A549 (cell line): ENCODE measurements around the gene RTN4RL1. TPM values are rescaled to one million over a fixed set of nuclear protein-coding genes. Genes with fewer than 3 reads are reported as not detected.

Experiments used
- ATAC-seq, 2 experiments: fragments of 200-7000 bp in 1 of 2; fragments of >200 bp in 1 of 2; cut with Nextera tagmentation in 1 of 2; cut with Tn5 transposase in 1 of 2; 3 replicates each; pipeline versions ENCODE4 v1.8.0 to v1.9.1; 2018 to 2020; ENCODE audit warnings: mild to moderate bottlenecking in 1 of 2, moderate library complexity in 1 of 2
- CTCF ChIA-PET: fragments of 300-600 bp; sonication (Branson Sonifier 250); formaldehyde crosslinking; extraction: SDS; loops from one replicate; lab custom pipeline; 2021; ENCODE audit warnings: antibody characterized with exemption, inconsistent platforms; lab: Yijun Ruan, JAX
- POLR2A ChIA-PET: fragments of 350-600 bp; formaldehyde crosslinking; extraction: SDS; loops from one replicate; lab custom pipeline; 2021; ENCODE audit warnings: antibody characterized with exemption, inconsistent platforms; lab: Yijun Ruan, JAX
- DNase-seq, 2 experiments: peaks; one replicate each; pipeline versions ENCODE4 v3.0.0 to v3.0.0-alpha.2; 2011 to 2016; ENCODE audit warnings: low read depth in 1 of 2, low spot score in 1 of 2
- FAIRE-seq: peaks from 2 replicates; lab custom pipeline; 2011; peaks lifted over from hg19 to GRCh38; lab: Jason Lieb, UNC
- H3K27ac ChIP-seq, 2 experiments: fragments of >200 bp; sonication (Bioruptor Twin); formaldehyde crosslinking; 3 replicates each; pipeline ENCODE4 v1.5.1; 2016 to 2017
- H3K4me1 ChIP-seq: fragments of >200 bp; sonication (Bioruptor Twin); formaldehyde crosslinking; 3 replicates; pipeline ENCODE4 v1.6.1; 2016
- H3K4me2 ChIP-seq: fragments of >200 bp; sonication (Bioruptor Twin); formaldehyde crosslinking; 3 replicates; pipeline ENCODE4 v1.6.1; 2016
- H3K4me3 ChIP-seq: fragments of >200 bp; sonication (Bioruptor Twin); formaldehyde crosslinking; 3 replicates; pipeline ENCODE4 v1.5.1; 2016
- H3K9me3 ChIP-seq: fragments of >200 bp; sonication (Bioruptor Twin); formaldehyde crosslinking; 3 replicates; pipeline ENCODE4 v1.6.1; 2016
- ATOH8 ChIP-seq: fragments of 250-450 bp; sonication (Bioruptor Pico); IDR thresholded peaks from 2 replicates; pipeline ENCODE4 v1.5.0; 2020; ENCODE audit warnings: low read depth, mild to moderate bottlenecking, moderate library complexity
- CBX2 ChIP-seq: fragments of 200-600 bp; sonication (generic); IDR thresholded peaks from 2 replicates; pipeline ENCODE4 v1.6.1; 2016; ENCODE audit warnings: low read depth, mild to moderate bottlenecking, borderline replicate concordance
- CBX8 ChIP-seq: fragments of 200-600 bp; sonication (generic); IDR thresholded peaks from 2 replicates; pipeline ENCODE4 v1.6.1; 2016
- CEBPB ChIP-seq, 2 experiments: fragments of >200 bp in 1 of 2; sonication (Bioruptor Twin) in 1 of 2; formaldehyde crosslinking in 1 of 2; IDR thresholded peaks; 2 replicates each; pipeline ENCODE4 v1.6.1; 2012 to 2016
- CHD4 ChIP-seq: fragments of 200-600 bp; sonication (generic); IDR thresholded peaks from 2 replicates; pipeline ENCODE4 v1.6.1; 2016; ENCODE audit warnings: antibody characterized with exemption, mild to moderate bottlenecking, borderline replicate concordance
- E2F6 ChIP-seq: IDR thresholded peaks from 2 replicates; pipeline ENCODE4 v1.6.1; 2012; ENCODE audit warnings: low read depth, borderline replicate concordance
- EP300 ChIP-seq, 2 experiments: fragments of >200 bp; sonication (Bioruptor Twin); formaldehyde crosslinking; IDR thresholded peaks; 2 replicates in 1 of 2; 3 replicates in 1 of 2; pipeline ENCODE4 v1.6.1; 2016 to 2017
- KDM5A ChIP-seq: fragments of 200-600 bp; sonication (generic); IDR thresholded peaks from 2 replicates; pipeline ENCODE4 v1.6.1; 2016; ENCODE audit warnings: antibody characterized with exemption, mild to moderate bottlenecking
- MAFK ChIP-seq: fragments of 450-650 bp; IDR thresholded peaks from 2 replicates; pipeline ENCODE4 v1.6.1; 2014; ENCODE audit not compliant: partially characterized antibody
- MYC ChIP-seq: IDR thresholded peaks from 2 replicates; pipeline ENCODE4 v1.6.1; 2012; ENCODE audit warnings: mild to moderate bottlenecking, inconsistent platforms, low read length, improper control_type of control experiment, borderline replicate concordance
- NFE2L2 ChIP-seq: fragments of 150-350 bp; conservative IDR thresholded peaks from 2 replicates; pipeline ENCODE4 v1.6.1; 2014; ENCODE audit warnings: low read length
- PHF8 ChIP-seq: fragments of 200-600 bp; sonication (generic); IDR thresholded peaks from 2 replicates; pipeline ENCODE4 v1.6.1; 2016; ENCODE audit warnings: low read depth, mild to moderate bottlenecking, antibody characterized with exemption, moderate library complexity, borderline replicate concordance
- RAD21 ChIP-seq, 2 experiments: fragments of >200 bp in 1 of 2; sonication (Bioruptor Twin) in 1 of 2; formaldehyde crosslinking in 1 of 2; IDR thresholded peaks in 1 of 2; conservative IDR thresholded peaks in 1 of 2; 2 replicates in 1 of 2; 3 replicates in 1 of 2; pipeline ENCODE4 v1.6.1; 2012 to 2018; ENCODE audit warnings: inconsistent platforms in 1 of 2
- REST ChIP-seq: fragments of 200-600 bp; sonication (generic); IDR thresholded peaks from 2 replicates; pipeline ENCODE4 v1.6.1; 2016; ENCODE audit warnings: antibody characterized with exemption, mild to moderate bottlenecking, moderate library complexity
- RNF2 ChIP-seq: fragments of 200-600 bp; sonication (generic); IDR thresholded peaks from 2 replicates; pipeline ENCODE4 v1.6.1; 2016; ENCODE audit warnings: low read depth, mild to moderate bottlenecking, antibody characterized with exemption, moderate library complexity, borderline replicate concordance
- TP53 ChIP-seq: fragments of 250-450 bp; sonication (Bioruptor Pico); IDR thresholded peaks from 2 replicates; pipeline ENCODE4 v1.5.0; 2021; ENCODE audit warnings: mild to moderate bottlenecking, moderate library complexity
- ZC3H11A ChIP-seq: fragments of 450-650 bp; IDR thresholded peaks from 2 replicates; pipeline ENCODE4 v1.6.1; 2014; ENCODE audit warnings: antibody characterized with exemption, mild to moderate bottlenecking
- ZFP36 ChIP-seq: fragments of 450-650 bp; IDR thresholded peaks from 2 replicates; pipeline ENCODE4 v1.6.1; 2014; ENCODE audit warnings: borderline replicate concordance; ENCODE audit not compliant: partially characterized antibody
- ZNF302 ChIP-seq: fragments of 250-450 bp; sonication (Bioruptor Pico); IDR thresholded peaks from 2 replicates; pipeline ENCODE4 v1.9.0; 2021; ENCODE audit warnings: inconsistent platforms, mild to moderate bottlenecking, moderate library complexity
- WGBS: methylation state at CpG from one replicate; pipeline ENCODE4 v1.1.6; 2017; ENCODE audit errors: missing lambda C conversion rate; 5-methylcytosine and 5-hydroxymethylcytosine counted together
- polyA plus RNA-seq, 4 experiments: library from polyadenylated mRNA; depleted of rRNA in 3 of 4; stranded (reverse); fragments of >200 nt; fragmentation: RNase III in 1 of 4; extraction: RNeasy Plus Mini Kit Qiagen cat#74134 plus additional on column Dnase treatment in 1 of 4; gene quantifications; 2 replicates in 3 of 4; 3 replicates in 1 of 4; pipeline ENCODE4 v1.2.3, GENCODE V29; 2011 to 2017

The RTN4RL1 gene
- polyA plus RNA-seq, 2 of the 4 experiments (the other 2 are of a cell fraction) = 0.39 to 1.5 TPM

- TF ChIP-seq REST (no peak), RNF2 (no peak)
Observed at GRCh38 chr17:1979182-1979985, 45.8 kb downstream of the RTN4RL1 start (continued).

- Histone ChIP-seq H3K27ac (no peak overlapping the region), H3K4me3 (no peak overlapping the region), H3K4me1 (peaks cover 10% of the 10 kb centered on the region; the same call in 2 of the 3 replicates), H3K9me3 (no peaks in the 10 kb centered on the region), H3K4me2 (no peak overlapping the region)
- TF ChIP-seq ZFP36 (no peak), CBX2 (no peak), ZNF302 (CRISPR knock-in tag) (no peak), ZC3H11A (no peak), MYC (no peak), NFE2L2 (no peak), MAFK (no peak), E2F6 (no peak), CBX8 (no peak), TP53 (CRISPR knock-in tag) (no peak), KDM5A (no peak), RAD21 (conservative IDR thresholded peaks at IDR 0.05 in 1 of 2, IDR thresholded peaks at IDR 0.05 in 1 of 2) (no peak), PHF8 (no peak), CHD4 (no peak), EP300 (IDR thresholded peaks at IDR 0.05) (no peak), CEBPB (IDR thresholded peaks at IDR 0.05) (no peak), ATOH8 (CRISPR knock-in tag) (no peak)
- 84% methylated on average over 16 of the region's 16 CpGs for WGBS
- DNase-seq (no peak), FAIRE-seq (no peak), ATAC-seq (no peak)
- POLR2A ChIA-PET = no interaction called here
- CTCF ChIA-PET = interaction anchor here (0.5 to 2.7 kb wide), 4 partner anchors 9 to 69 kb away, joined by 3 to 14 read pairs (median 3); no protein-coding TSS in a partner anchor
Observed at GRCh38 chr17:1978396-1978949, 46.7 kb downstream of the RTN4RL1 start.
